Fibroblast of lung (primary cell): ENCODE results near the gene ZNF354B.

Experiments
- CTCF ChIP-seq, 2 donors: IDR thresholded peaks in 1 of 2; conservative IDR thresholded peaks in 1 of 2; 1 replicate in 1 of 2; 2 replicates in 1 of 2; pipeline ENCODE4 v1.5.1; 2011 to 2012; ENCODE audit warnings: low read length in 2 of 2, control low read depth in 1 of 2, inconsistent platforms in 1 of 2, low read depth in 1 of 2, mild to moderate bottlenecking in 1 of 2
- EZH2 ChIP-seq: IDR thresholded peaks from 2 replicates; pipeline ENCODE4 v1.5.1; 2012; ENCODE audit warnings: low read length, control low read depth, mild to moderate bottlenecking; ENCODE audit errors: missing control alignments

GRCh38 chr5:178931846-178932760 lies 72.3 kb downstream of the ZNF354B start:
- TF ChIP-seq EZH2 (no peak), CTCF (conservative IDR thresholded peaks at IDR 0.05 in 1 of 2, IDR thresholded peaks at IDR 0.05 in 1 of 2; ENCODE audit: low read depth in 1 of 2, low read length in 2 of 2) (no peak)
